ENCODE results near the gene ZDHHC14.

ZDHHC14 gene

GRCh38 chr6:157615951-157616350 is 235.0 kb downstream of the ZDHHC14 start:
- Histone ChIP-seq H3K9me3 (ENCODE audit: control insufficient read depth, insufficient read depth, low read length) (no peaks in the 10 kb centered on the region), H3K9me2 (replicated peaks; ENCODE audit: control insufficient read depth, low read length) (no peaks in the 10 kb centered on the region), H3K27ac (ENCODE audit: low read depth, low read length) (no peak overlapping the region), H4K20me1 (ENCODE audit: control insufficient read depth, insufficient read depth, low read depth, low read length) (no peaks in the 10 kb centered on the region), H3K4me1 (ENCODE audit: control insufficient read depth, low read length) (peaks cover 19% of the 10 kb centered on the region), H3K36me3 (ENCODE audit: control insufficient read depth, low read length) (no peaks in the 10 kb centered on the region), H3K79me2 (ENCODE audit: control insufficient read depth, low read length) (no peaks in the 10 kb centered on the region), H3K4me3 (ENCODE audit: low read length) (no peak overlapping the region), H3K27me3 (ENCODE audit: control insufficient read depth, low read length) (no peaks in the 10 kb centered on the region), H3K4me2 (ENCODE audit: low read length) (no peak overlapping the region), H3F3A (ENCODE audit: control insufficient read depth, insufficient read depth) (no peaks in the 10 kb centered on the region)
- TF ChIP-seq EZH2phosphoT487 (IDR thresholded peaks at IDR 0.05; ENCODE audit: borderline replicate concordance, low read length), result no peak
- TF ChIP-seq, protein P1, sequence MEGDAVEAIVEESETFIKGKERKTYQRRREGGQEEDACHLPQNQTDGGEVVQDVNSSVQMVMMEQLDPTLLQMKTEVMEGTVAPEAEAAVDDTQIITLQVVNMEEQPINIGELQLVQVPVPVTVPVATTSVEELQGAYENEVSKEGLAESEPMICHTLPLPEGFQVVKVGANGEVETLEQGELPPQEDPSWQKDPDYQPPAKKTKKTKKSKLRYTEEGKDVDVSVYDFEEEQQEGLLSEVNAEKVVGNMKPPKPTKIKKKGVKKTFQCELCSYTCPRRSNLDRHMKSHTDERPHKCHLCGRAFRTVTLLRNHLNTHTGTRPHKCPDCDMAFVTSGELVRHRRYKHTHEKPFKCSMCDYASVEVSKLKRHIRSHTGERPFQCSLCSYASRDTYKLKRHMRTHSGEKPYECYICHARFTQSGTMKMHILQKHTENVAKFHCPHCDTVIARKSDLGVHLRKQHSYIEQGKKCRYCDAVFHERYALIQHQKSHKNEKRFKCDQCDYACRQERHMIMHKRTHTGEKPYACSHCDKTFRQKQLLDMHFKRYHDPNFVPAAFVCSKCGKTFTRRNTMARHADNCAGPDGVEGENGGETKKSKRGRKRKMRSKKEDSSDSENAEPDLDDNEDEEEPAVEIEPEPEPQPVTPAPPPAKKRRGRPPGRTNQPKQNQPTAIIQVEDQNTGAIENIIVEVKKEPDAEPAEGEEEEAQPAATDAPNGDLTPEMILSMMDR (IDR thresholded peaks at IDR 0.05; ENCODE audit: low read depth, low read length, poor library complexity, severe bottlenecking), result no peak

- H3K27ac ChIP-seq (ENCODE audit: low read depth, low read length), result no peak overlapping the region
- no peaks in the 10 kb centered on the region for H3K9me2 ChIP-seq (replicated peaks; ENCODE audit: control insufficient read depth, low read length)
- no peaks in the 10 kb centered on the region for H3K36me3 ChIP-seq (ENCODE audit: control insufficient read depth, low read length)
- no peaks in the 10 kb centered on the region for H4K20me1 ChIP-seq (ENCODE audit: control insufficient read depth, insufficient read depth, low read depth, low read length)
- no peak overlapping the region for H3K4me2 ChIP-seq (ENCODE audit: low read length)
- no peak for TF ChIP-seq EZH2phosphoT487 (IDR thresholded peaks at IDR 0.05; ENCODE audit: borderline replicate concordance, low read length)
- TF ChIP-seq, protein P1 (IDR thresholded peaks at IDR 0.05; ENCODE audit: low read depth, low read length, poor library complexity, severe bottlenecking), result no peak
- no peaks in the 10 kb centered on the region for H3K4me1 ChIP-seq (ENCODE audit: control insufficient read depth, low read length)
- H3F3A ChIP-seq (ENCODE audit: control insufficient read depth, insufficient read depth), result no peaks in the 10 kb centered on the region
- no peaks in the 10 kb centered on the region for H3K79me2 ChIP-seq (ENCODE audit: control insufficient read depth, low read length)
- no peaks in the 10 kb centered on the region; the same call in 1 of the 2 replicates for H3K27me3 ChIP-seq (ENCODE audit: control insufficient read depth, low read length)
- no peak overlapping the region for H3K4me3 ChIP-seq (ENCODE audit: low read length)
- no peaks in the 10 kb centered on the region for H3K9me3 ChIP-seq (ENCODE audit: control insufficient read depth, insufficient read depth, low read length)
Measured at GRCh38 chr6:157620944-157621343, 240.0 kb downstream of the ZDHHC14 start.

GRCh38 chr6:157621406-157621805 is 240.4 kb downstream of the ZDHHC14 start:
- H3K27ac ChIP-seq (ENCODE audit: low read depth, low read length), result no peak overlapping the region
- no peaks in the 10 kb centered on the region for H3K9me3 ChIP-seq (ENCODE audit: control insufficient read depth, insufficient read depth, low read length)
- no peaks in the 10 kb centered on the region; the same call in 1 of the 2 replicates for H3K27me3 ChIP-seq (ENCODE audit: control insufficient read depth, low read length)
- H4K20me1 ChIP-seq (ENCODE audit: control insufficient read depth, insufficient read depth, low read depth, low read length), result no peaks in the 10 kb centered on the region
- no peaks in the 10 kb centered on the region for H3K79me2 ChIP-seq (ENCODE audit: control insufficient read depth, low read length)
- no peaks in the 10 kb centered on the region for H3F3A ChIP-seq (ENCODE audit: control insufficient read depth, insufficient read depth)
- no peaks in the 10 kb centered on the region for H3K36me3 ChIP-seq (ENCODE audit: control insufficient read depth, low read length)
- no peaks in the 10 kb centered on the region for H3K9me2 ChIP-seq (replicated peaks; ENCODE audit: control insufficient read depth, low read length)
- H3K4me2 ChIP-seq (ENCODE audit: low read length), result no peak overlapping the region
- H3K4me1 ChIP-seq (ENCODE audit: control insufficient read depth, low read length), result no peaks in the 10 kb centered on the region
- H3K4me3 ChIP-seq (ENCODE audit: low read length), result no peak overlapping the region
- TF ChIP-seq, protein P1 (IDR thresholded peaks at IDR 0.05; ENCODE audit: low read depth, low read length, poor library complexity, severe bottlenecking), result no peak
- no peak for TF ChIP-seq EZH2phosphoT487 (IDR thresholded peaks at IDR 0.05; ENCODE audit: borderline replicate concordance, low read length)
